Omental fat pad (tissue), 4 donors: ENCODE measurements around the gene SFMBT1. TPM values are rescaled to one million over a fixed set of nuclear protein-coding genes. Genes with fewer than 3 reads are reported as not detected.
A peak's percentile ranks its signal among the peaks of the same experiment; 100 is the strongest.

Experiments used
- ATAC-seq: fragments of 150-250 bp; one replicate; pipeline ENCODE4 v1.9.1; 2016; ENCODE audit warnings: mild to moderate bottlenecking, moderate library complexity; ENCODE audit not compliant: low FRiP score
- DNase-seq: peaks from one replicate; pipeline ENCODE4 v3.0.0-alpha.2; 2019; ENCODE audit warnings: low spot score
- total RNA-seq, 4 donors: library from RNA; depleted of rRNA; stranded (reverse); fragments of >200 nt; gene quantifications; one replicate each; pipeline ENCODE4 v1.1.0, GENCODE V29; 2016
- TF ChIP-seq, protein P1 (sequence below), 3 donors: fragments of 450-650 bp; IDR thresholded peaks; one replicate each; pipeline ENCODE4 v1.5.1; 2016 to 2017; ENCODE audit warnings: antibody characterized with exemption in 3 of 3, mild to moderate bottlenecking in 3 of 3, moderate library complexity in 2 of 3

SFMBT1 gene
- total RNA-seq, 4 donors from 2014 or later = 6.5 to 15.3 (median 8.7) TPM

DNA sequence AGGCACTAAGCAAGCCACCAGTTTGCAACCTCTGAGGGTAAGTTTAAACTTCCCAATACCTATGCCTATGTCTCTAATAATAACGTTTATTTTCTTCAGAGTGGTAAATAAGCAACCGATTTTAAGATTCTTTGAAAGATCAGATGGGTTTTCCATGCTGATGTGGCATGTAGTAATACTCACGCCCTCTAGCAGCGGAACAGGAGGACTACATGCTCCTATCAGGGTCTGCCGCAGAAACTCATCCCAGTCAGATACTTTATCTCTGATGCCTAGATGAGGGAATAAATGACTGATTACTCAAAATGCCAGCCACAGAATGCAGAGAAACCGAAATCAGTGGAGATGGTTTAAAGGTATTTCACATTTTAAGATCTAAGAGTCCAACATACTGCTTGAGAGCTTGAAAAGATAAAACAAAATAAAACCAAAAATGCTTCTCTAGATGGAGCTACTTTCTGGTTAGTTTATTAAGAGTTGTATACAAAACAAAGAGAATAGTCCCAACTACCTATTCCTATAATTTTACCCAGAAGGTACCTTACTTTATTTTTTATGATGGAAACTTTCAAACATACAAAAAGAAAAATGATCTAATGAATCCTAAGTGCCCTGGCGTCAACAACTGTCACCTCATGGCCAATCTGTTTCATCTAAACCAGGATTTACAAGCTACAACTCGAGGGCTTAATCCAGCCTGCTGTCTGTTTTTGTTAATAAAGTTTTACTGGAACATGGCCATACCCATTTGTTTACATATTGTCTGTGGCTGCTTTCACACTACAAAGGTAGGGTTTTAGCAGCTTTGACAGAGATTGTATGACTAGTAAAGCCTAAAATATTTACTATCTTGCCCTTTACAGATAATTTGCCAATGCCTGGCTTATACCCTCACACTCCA, 111.0 kb downstream of the SFMBT1 start:
- ATAC-seq (peak; percentile 80), DNase-seq (no peak)
- TF ChIP-seq, protein P1, sequence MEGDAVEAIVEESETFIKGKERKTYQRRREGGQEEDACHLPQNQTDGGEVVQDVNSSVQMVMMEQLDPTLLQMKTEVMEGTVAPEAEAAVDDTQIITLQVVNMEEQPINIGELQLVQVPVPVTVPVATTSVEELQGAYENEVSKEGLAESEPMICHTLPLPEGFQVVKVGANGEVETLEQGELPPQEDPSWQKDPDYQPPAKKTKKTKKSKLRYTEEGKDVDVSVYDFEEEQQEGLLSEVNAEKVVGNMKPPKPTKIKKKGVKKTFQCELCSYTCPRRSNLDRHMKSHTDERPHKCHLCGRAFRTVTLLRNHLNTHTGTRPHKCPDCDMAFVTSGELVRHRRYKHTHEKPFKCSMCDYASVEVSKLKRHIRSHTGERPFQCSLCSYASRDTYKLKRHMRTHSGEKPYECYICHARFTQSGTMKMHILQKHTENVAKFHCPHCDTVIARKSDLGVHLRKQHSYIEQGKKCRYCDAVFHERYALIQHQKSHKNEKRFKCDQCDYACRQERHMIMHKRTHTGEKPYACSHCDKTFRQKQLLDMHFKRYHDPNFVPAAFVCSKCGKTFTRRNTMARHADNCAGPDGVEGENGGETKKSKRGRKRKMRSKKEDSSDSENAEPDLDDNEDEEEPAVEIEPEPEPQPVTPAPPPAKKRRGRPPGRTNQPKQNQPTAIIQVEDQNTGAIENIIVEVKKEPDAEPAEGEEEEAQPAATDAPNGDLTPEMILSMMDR (IDR thresholded peaks at IDR 0.05) = no peak

GRCh38 chr3:52931889-52932288, 114.0 kb downstream of the SFMBT1 start:
- no peak for DNase-seq
- ATAC-seq = no peak
- TF ChIP-seq, protein P1 (IDR thresholded peaks at IDR 0.05) = no peak

DNA sequence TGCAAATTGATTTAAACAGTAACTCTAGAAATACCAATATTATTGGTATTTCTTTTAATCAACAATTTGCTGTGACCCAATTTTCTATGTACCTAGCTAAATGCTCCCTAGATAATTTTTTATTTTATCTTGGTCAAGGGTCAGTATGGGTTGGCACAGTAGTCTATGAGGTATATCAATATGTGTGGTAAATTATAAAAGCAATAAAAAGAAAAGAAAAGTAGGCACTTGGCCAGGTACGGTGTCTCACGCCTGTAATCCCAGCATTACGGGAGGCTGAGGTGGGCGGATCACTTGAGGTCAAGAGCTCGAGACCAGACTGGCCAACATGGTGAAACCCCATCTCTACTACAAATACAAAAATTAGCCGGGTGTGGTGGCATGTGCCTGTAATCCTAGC, 114.5 kb downstream of the SFMBT1 start:
- DNase-seq = no peak
- no peak for ATAC-seq
- TF ChIP-seq, protein P1 (IDR thresholded peaks at IDR 0.05) = no peak

GRCh38 chr3:52930748-52931147, 115.1 kb downstream of the SFMBT1 start:
- TF ChIP-seq, protein P1 (IDR thresholded peaks at IDR 0.05) = no peak
- DNase-seq = no peak
- ATAC-seq = no peak

DNA sequence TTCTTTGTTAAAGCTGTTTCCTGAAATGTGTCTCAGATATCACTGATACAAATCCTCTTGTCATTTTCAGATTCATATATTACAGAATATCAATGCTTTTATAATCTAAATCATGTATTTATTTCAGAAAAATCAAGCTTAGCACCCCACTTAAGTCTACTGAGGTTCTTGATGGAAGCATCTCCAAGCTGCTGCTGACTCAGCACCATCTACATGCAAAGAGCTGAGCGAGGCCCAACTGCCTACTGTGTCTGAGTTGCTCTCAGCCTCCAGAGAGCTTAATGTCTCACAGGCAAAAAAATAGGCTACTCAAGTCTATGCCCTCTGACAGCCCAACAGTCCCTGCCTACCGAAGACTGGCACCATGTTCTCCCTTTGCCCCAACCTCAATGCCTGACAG, 119.3 kb downstream of the SFMBT1 start:
- TF ChIP-seq, protein P1 (IDR thresholded peaks at IDR 0.05) = no peak
- ATAC-seq (no peak), DNase-seq (no peak)

GRCh38 chr3:52925405-52926313, 120.2 kb downstream of the SFMBT1 start:
- TF ChIP-seq, protein P1 (IDR thresholded peaks at IDR 0.05) = no peak
- no peak for DNase-seq
- no peak for ATAC-seq
